T-helper 2 cell treated with Interferon-gamma antibody and Interleukin-4, amounts not matched to agents 5 μg/mL and 100 μg/mL, for 36 hours (primary cell): ENCODE results near the gene ABHD15.

ENCODE experiments used
- DNase-seq: peaks from one replicate; pipeline ENCODE4 v3.0.0; 2021; ENCODE audit warnings: low spot score
- H3K27ac Mint-ChIP-seq: one replicate; pipeline ENCODE4 v1.8.0; 2021; ENCODE audit warnings: mild to moderate bottlenecking, mixed read lengths
- H3K27me3 Mint-ChIP-seq: one replicate; pipeline ENCODE4 v1.8.0; 2021; ENCODE audit warnings: low read depth, mixed read lengths
- H3K36me3 Mint-ChIP-seq: one replicate; pipeline ENCODE4 v1.8.0; 2021; ENCODE audit warnings: low read depth, mixed read lengths
- H3K4me1 Mint-ChIP-seq: one replicate; pipeline ENCODE4 v1.8.0; 2021; ENCODE audit warnings: low read depth, mixed read lengths
- H3K4me3 Mint-ChIP-seq: one replicate; pipeline ENCODE4 v1.8.0; 2022; ENCODE audit warnings: mild to moderate bottlenecking, moderate library complexity, mixed read lengths
- H3K9me3 Mint-ChIP-seq: one replicate; pipeline ENCODE4 v1.8.0; 2021; ENCODE audit warnings: mixed read lengths

ABHD15 gene

DNA sequence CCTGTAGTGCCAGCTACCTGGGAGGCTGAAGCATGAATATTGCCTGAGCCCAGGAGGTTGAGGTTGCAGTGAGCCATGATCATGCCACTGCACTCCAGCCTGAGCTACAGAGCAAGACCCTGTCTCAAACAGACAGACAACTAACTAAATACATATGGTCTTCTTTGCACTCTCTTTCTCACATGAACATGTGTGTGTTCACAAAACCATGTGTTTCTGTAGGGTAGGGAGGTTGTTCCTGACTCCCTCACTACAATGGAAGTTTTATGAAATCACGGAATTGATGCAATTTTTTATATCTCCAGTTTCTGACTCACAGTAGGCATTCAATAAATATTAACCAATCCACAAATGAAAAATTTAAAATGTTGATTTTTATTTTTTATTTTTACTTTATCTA is 48.5 kb downstream of the ABHD15 start:
- H3K27ac Mint-ChIP-seq: no peak overlapping the region
- no peak for DNase-seq
- no peaks in the 10 kb centered on the region for H3K4me1 Mint-ChIP-seq
- H3K4me3 Mint-ChIP-seq: no peak overlapping the region
- peaks cover 34% of the 10 kb centered on the region for H3K36me3 Mint-ChIP-seq
- H3K27me3 Mint-ChIP-seq: no peaks in the 10 kb centered on the region
- no peaks in the 10 kb centered on the region for H3K9me3 Mint-ChIP-seq

DNA sequence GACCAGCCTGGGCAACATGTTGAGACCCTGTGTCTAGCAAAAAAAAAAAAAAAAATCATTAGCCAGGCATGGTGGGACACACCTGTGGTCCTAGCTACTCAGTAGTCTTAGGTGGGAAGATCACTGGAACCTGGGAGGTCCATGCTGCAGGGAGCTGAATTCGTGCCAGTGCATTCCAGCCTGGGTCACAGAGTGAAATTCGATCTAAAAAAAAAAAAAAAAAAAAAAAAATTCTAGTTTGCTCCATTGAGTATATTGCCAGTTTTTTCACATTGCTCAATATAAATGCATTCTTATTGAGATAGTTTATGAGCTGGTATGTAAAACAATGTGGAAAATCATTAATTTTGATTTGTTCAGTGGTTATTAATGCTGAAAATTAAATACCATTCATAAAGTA is 52.0 kb downstream of the ABHD15 start:
- no peak for DNase-seq
- Mint-ChIP-seq H3K4me3 (no peak overlapping the region), H3K27ac (no peak overlapping the region), H3K27me3 (no peaks in the 10 kb centered on the region), H3K36me3 (peaks cover 24% of the 10 kb centered on the region), H3K4me1 (no peaks in the 10 kb centered on the region), H3K9me3 (no peaks in the 10 kb centered on the region)

DNA sequence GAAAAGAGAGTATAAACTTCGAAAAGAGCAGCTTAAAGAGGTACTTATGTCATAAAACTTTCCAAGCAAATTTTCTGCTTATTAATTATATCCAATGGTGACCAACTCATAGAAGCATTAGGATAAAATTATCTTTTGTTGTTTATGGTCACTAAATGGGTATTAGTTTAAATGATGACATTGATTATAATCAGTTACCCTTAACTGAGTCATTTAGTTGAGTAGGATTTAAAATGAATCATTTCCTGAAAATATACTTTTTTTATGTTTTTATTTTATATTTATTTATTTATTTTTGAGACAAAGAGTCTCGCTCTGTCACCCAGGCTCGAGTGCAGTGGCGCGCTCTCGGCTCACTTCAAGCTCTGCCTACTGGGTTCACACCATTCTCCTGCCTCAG is 55.9 kb downstream of the ABHD15 start:
- Mint-ChIP-seq H3K27me3 (no peaks in the 10 kb centered on the region), H3K4me3 (no peak overlapping the region), H3K36me3 (peaks cover 19% of the 10 kb centered on the region), H3K9me3 (no peaks in the 10 kb centered on the region), H3K27ac (no peak overlapping the region), H3K4me1 (no peaks in the 10 kb centered on the region)
- no peak for DNase-seq
